T-helper 2 cell treated with Interferon-gamma antibody and Interleukin-4, amounts not matched to agents 5 μg/mL and 100 μg/mL, for 36 hours (primary cell): Measurements from ENCODE around the gene KIF26A.

ENCODE experiments used
- DNase-seq: peaks from one replicate; pipeline ENCODE4 v3.0.0; 2021; ENCODE audit warnings: low spot score
- H3K27ac Mint-ChIP-seq: one replicate; pipeline ENCODE4 v1.8.0; 2021; ENCODE audit warnings: mild to moderate bottlenecking, mixed read lengths
- H3K27me3 Mint-ChIP-seq: one replicate; pipeline ENCODE4 v1.8.0; 2021; ENCODE audit warnings: low read depth, mixed read lengths
- H3K36me3 Mint-ChIP-seq: one replicate; pipeline ENCODE4 v1.8.0; 2021; ENCODE audit warnings: low read depth, mixed read lengths
- H3K4me1 Mint-ChIP-seq: one replicate; pipeline ENCODE4 v1.8.0; 2021; ENCODE audit warnings: low read depth, mixed read lengths
- H3K4me3 Mint-ChIP-seq: one replicate; pipeline ENCODE4 v1.8.0; 2022; ENCODE audit warnings: mild to moderate bottlenecking, moderate library complexity, mixed read lengths
- H3K9me3 Mint-ChIP-seq: one replicate; pipeline ENCODE4 v1.8.0; 2021; ENCODE audit warnings: mixed read lengths

Gene KIF26A

GRCh38 chr14:104156142-104156541 is 17.8 kb downstream of the KIF26A start:
- H3K27me3 Mint-ChIP-seq = no peaks in the 10 kb centered on the region
- no peaks in the 10 kb centered on the region for H3K4me1 Mint-ChIP-seq
- no peak overlapping the region for H3K4me3 Mint-ChIP-seq
- H3K9me3 Mint-ChIP-seq = no peaks in the 10 kb centered on the region
- no peak overlapping the region for H3K27ac Mint-ChIP-seq
- DNase-seq = no peak
- no peaks in the 10 kb centered on the region for H3K36me3 Mint-ChIP-seq

- Mint-ChIP-seq H3K4me1 (no peaks in the 10 kb centered on the region), H3K27ac (no peak overlapping the region), H3K27me3 (no peaks in the 10 kb centered on the region), H3K4me3 (no peak overlapping the region), H3K9me3 (no peaks in the 10 kb centered on the region), H3K36me3 (no peaks in the 10 kb centered on the region)
- DNase-seq = no peak
Observed at GRCh38 chr14:104157016-104157928, 18.9 kb downstream of the KIF26A start.

- no peak for DNase-seq
- no peaks in the 10 kb centered on the region for H3K4me1 Mint-ChIP-seq
- H3K4me3 Mint-ChIP-seq = no peak overlapping the region
- no peak overlapping the region for H3K27ac Mint-ChIP-seq
- H3K9me3 Mint-ChIP-seq = no peaks in the 10 kb centered on the region
- no peaks in the 10 kb centered on the region for H3K27me3 Mint-ChIP-seq
- no peaks in the 10 kb centered on the region for H3K36me3 Mint-ChIP-seq
Observed at GRCh38 chr14:104158827-104159798, 20.7 kb downstream of the KIF26A start.

- H3K27ac Mint-ChIP-seq = no peak overlapping the region
- no peak overlapping the region for H3K4me3 Mint-ChIP-seq
- no peaks in the 10 kb centered on the region for H3K9me3 Mint-ChIP-seq
- H3K36me3 Mint-ChIP-seq = no peaks in the 10 kb centered on the region
- no peaks in the 10 kb centered on the region for H3K27me3 Mint-ChIP-seq
- no peaks in the 10 kb centered on the region for H3K4me1 Mint-ChIP-seq
- DNase-seq = no peak
Observed at GRCh38 chr14:104159990-104160389, 21.6 kb downstream of the KIF26A start.

- no peaks in the 10 kb centered on the region for H3K9me3 Mint-ChIP-seq
- H3K27ac Mint-ChIP-seq = no peak overlapping the region
- DNase-seq = no peak
- H3K4me3 Mint-ChIP-seq = no peak overlapping the region
- H3K4me1 Mint-ChIP-seq = no peaks in the 10 kb centered on the region
- H3K27me3 Mint-ChIP-seq = no peaks in the 10 kb centered on the region
- no peaks in the 10 kb centered on the region for H3K36me3 Mint-ChIP-seq
Observed at GRCh38 chr14:104161602-104162367, 23.4 kb downstream of the KIF26A start.

- Mint-ChIP-seq H3K9me3 (no peaks in the 10 kb centered on the region), H3K4me3 (no peak overlapping the region), H3K36me3 (no peaks in the 10 kb centered on the region), H3K4me1 (no peaks in the 10 kb centered on the region), H3K27me3 (no peaks in the 10 kb centered on the region), H3K27ac (no peak overlapping the region)
- no peak for DNase-seq
Observed at GRCh38 chr14:104162495-104162894, 24.1 kb downstream of the KIF26A start.

GRCh38 chr14:104163541-104163940 is 25.2 kb downstream of the KIF26A start:
- Mint-ChIP-seq H3K27ac (no peak overlapping the region), H3K4me1 (no peaks in the 10 kb centered on the region), H3K9me3 (no peaks in the 10 kb centered on the region), H3K4me3 (no peak overlapping the region), H3K27me3 (no peaks in the 10 kb centered on the region), H3K36me3 (no peaks in the 10 kb centered on the region)
- DNase-seq = no peak

GRCh38 chr14:104164041-104164440 is 25.7 kb downstream of the KIF26A start:
- H3K4me3 Mint-ChIP-seq = no peak overlapping the region
- H3K27me3 Mint-ChIP-seq = no peaks in the 10 kb centered on the region
- H3K4me1 Mint-ChIP-seq = no peaks in the 10 kb centered on the region
- no peak overlapping the region for H3K27ac Mint-ChIP-seq
- H3K36me3 Mint-ChIP-seq = no peaks in the 10 kb centered on the region
- no peak for DNase-seq
- no peaks in the 10 kb centered on the region for H3K9me3 Mint-ChIP-seq

GRCh38 chr14:104164512-104164911 is 26.1 kb downstream of the KIF26A start:
- Mint-ChIP-seq H3K4me1 (no peaks in the 10 kb centered on the region), H3K27me3 (no peaks in the 10 kb centered on the region), H3K27ac (no peak overlapping the region), H3K9me3 (no peaks in the 10 kb centered on the region), H3K36me3 (no peaks in the 10 kb centered on the region), H3K4me3 (no peak overlapping the region)
- DNase-seq = no peak

GRCh38 chr14:104166698-104167097 is 28.3 kb downstream of the KIF26A start:
- no peak for DNase-seq
- Mint-ChIP-seq H3K4me3 (no peak overlapping the region), H3K27ac (no peak overlapping the region), H3K36me3 (no peaks in the 10 kb centered on the region), H3K4me1 (no peaks in the 10 kb centered on the region), H3K27me3 (no peaks in the 10 kb centered on the region), H3K9me3 (no peaks in the 10 kb centered on the region)

- H3K27ac Mint-ChIP-seq = no peak overlapping the region
- H3K9me3 Mint-ChIP-seq = no peaks in the 10 kb centered on the region
Observed at GRCh38 chr14:104168603-104169002, 30.2 kb downstream of the KIF26A start.

GRCh38 chr14:104169005-104169698 is 30.8 kb downstream of the KIF26A start:
- no peak overlapping the region for H3K27ac Mint-ChIP-seq
- no peaks in the 10 kb centered on the region for H3K36me3 Mint-ChIP-seq
- no peak overlapping the region for H3K4me3 Mint-ChIP-seq
- no peaks in the 10 kb centered on the region for H3K9me3 Mint-ChIP-seq
- no peaks in the 10 kb centered on the region for H3K4me1 Mint-ChIP-seq
- no peaks in the 10 kb centered on the region for H3K27me3 Mint-ChIP-seq
- DNase-seq = no peak

More at GRCh38 chr14:104168603-104169002, 30.2 kb downstream of the KIF26A start:
- Mint-ChIP-seq H3K4me1 (no peaks in the 10 kb centered on the region), H3K36me3 (no peaks in the 10 kb centered on the region), H3K27me3 (no peaks in the 10 kb centered on the region), H3K4me3 (no peak overlapping the region)
- no peak for DNase-seq
